ENCODE results near the gene BEND5.

DNA sequence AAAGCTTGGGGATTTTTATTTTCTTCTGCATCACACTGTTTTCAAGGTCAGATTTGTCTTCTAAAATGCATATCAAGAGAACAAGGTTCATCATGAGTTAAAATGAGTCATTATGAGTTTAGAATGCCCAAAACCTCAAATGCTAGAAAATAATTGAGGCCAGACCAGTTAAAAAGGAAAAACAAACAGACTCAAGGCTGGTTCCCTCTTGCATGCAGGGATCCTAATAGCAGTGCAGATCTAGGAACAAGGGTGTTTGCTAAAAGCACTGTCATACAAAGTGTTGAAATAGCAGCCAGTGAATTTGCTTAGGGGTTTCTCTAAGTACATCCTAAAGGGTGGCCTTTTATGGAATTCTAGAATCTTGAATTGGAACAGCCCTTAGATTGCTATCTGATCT, 15.3 kb downstream of the BEND5 start:
- TF ChIP-seq, protein P1, sequence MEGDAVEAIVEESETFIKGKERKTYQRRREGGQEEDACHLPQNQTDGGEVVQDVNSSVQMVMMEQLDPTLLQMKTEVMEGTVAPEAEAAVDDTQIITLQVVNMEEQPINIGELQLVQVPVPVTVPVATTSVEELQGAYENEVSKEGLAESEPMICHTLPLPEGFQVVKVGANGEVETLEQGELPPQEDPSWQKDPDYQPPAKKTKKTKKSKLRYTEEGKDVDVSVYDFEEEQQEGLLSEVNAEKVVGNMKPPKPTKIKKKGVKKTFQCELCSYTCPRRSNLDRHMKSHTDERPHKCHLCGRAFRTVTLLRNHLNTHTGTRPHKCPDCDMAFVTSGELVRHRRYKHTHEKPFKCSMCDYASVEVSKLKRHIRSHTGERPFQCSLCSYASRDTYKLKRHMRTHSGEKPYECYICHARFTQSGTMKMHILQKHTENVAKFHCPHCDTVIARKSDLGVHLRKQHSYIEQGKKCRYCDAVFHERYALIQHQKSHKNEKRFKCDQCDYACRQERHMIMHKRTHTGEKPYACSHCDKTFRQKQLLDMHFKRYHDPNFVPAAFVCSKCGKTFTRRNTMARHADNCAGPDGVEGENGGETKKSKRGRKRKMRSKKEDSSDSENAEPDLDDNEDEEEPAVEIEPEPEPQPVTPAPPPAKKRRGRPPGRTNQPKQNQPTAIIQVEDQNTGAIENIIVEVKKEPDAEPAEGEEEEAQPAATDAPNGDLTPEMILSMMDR (IDR thresholded peaks at IDR 0.05): no peak
- no peak for TF ChIP-seq EP300 (IDR thresholded peaks at IDR 0.05)
- no peak for TF ChIP-seq POLR2A (IDR thresholded peaks at IDR 0.05)
- TF ChIP-seq POLR2AphosphoS5 (IDR thresholded peaks at IDR 0.05): no peak

All from suprapubic skin (tissue), 4 donors.